CD4-positive, alpha-beta T cell (primary cell): ENCODE data around the gene RAB8A. TPM values are rescaled to one million over a fixed set of nuclear protein-coding genes. Genes with fewer than 3 reads are reported as not detected.
A peak's percentile ranks its signal among the peaks of the same experiment; 100 is the strongest.

Experiments
- ATAC-seq: fragments of 200-7000 bp; cut with Tn5 transposase; one replicate; pipeline ENCODE4 v1.10.0; 2022; ENCODE audit warnings: mild to moderate bottlenecking; ENCODE audit not compliant: poor library complexity
- CTCF ChIA-PET: fragments of 350-600 bp; sonication (Branson Sonifier 250); formaldehyde crosslinking; loops from one replicate; lab custom pipeline; 2021; ENCODE audit warnings: antibody characterized with exemption, inconsistent platforms; lab: Charles Lee
- POLR2A ChIA-PET: fragments of 350-600 bp; sonication (Branson Sonifier 250); formaldehyde crosslinking; loops from one replicate; lab custom pipeline; 2021; ENCODE audit warnings: antibody characterized with exemption, inconsistent platforms; lab: Charles Lee
- DNase-seq, 14 experiments: peaks; one replicate each; pipeline ENCODE4 v3.0.0-alpha.2; 2013 to 2020; ENCODE audit warnings: mixed read lengths in 2 of 14
- H3K27ac ChIP-seq, 2 donors: one replicate each; pipeline versions ENCODE4 v1.5.1 to v1.7.0; 2013; ENCODE audit warnings: low read length in 2 of 2, low read depth in 1 of 2, mild to moderate bottlenecking in 1 of 2
- H3K27me3 ChIP-seq, 2 experiments: 1 replicate in 1 of 2; 2 replicates in 1 of 2; pipeline versions ENCODE4 v1.6.1 to v1.7.0; 2013; ENCODE audit warnings: low read length in 2 of 2, control low read depth in 1 of 2, mild to moderate bottlenecking in 1 of 2, moderate library complexity in 1 of 2; ENCODE audit not compliant: insufficient read depth in 2 of 2, control insufficient read depth in 1 of 2
- H3K36me3 ChIP-seq: one replicate; pipeline ENCODE4 v1.6.1; 2013; ENCODE audit warnings: low read length, control low read depth; ENCODE audit not compliant: insufficient read depth
- H3K4me1 ChIP-seq: one replicate; pipeline ENCODE4 v1.6.1; 2013; ENCODE audit warnings: low read length, control low read depth; ENCODE audit not compliant: insufficient read depth
- H3K4me3 ChIP-seq: one replicate; pipeline ENCODE4 v1.5.1; 2013; ENCODE audit warnings: mild to moderate bottlenecking, low read length, moderate library complexity
- H3K9me3 ChIP-seq, 2 experiments: 1 replicate in 1 of 2; 2 replicates in 1 of 2; pipeline versions ENCODE4 v1.6.1 to v1.7.0; 2013; ENCODE audit warnings: low read length in 2 of 2, mild to moderate bottlenecking in 2 of 2, control low read depth in 1 of 2, moderate library complexity in 1 of 2; ENCODE audit not compliant: control insufficient read depth in 1 of 2, insufficient read depth in 1 of 2
- H3K27ac Mint-ChIP-seq: one replicate; pipeline ENCODE4 v1.8.0; 2020; ENCODE audit warnings: mixed read lengths
- H3K27me3 Mint-ChIP-seq: one replicate; pipeline ENCODE4 v1.8.0; 2021; ENCODE audit warnings: mixed read lengths
- H3K36me3 Mint-ChIP-seq: one replicate; pipeline ENCODE4 v1.8.0; 2021; ENCODE audit warnings: low read depth, mixed read lengths
- H3K4me1 Mint-ChIP-seq: one replicate; pipeline ENCODE4 v1.8.0; 2021; ENCODE audit warnings: low read depth, mixed read lengths
- H3K4me3 Mint-ChIP-seq: one replicate; pipeline ENCODE4 v1.8.0; 2020; ENCODE audit warnings: mild to moderate bottlenecking, mixed read lengths
- H3K9me3 Mint-ChIP-seq: one replicate; pipeline ENCODE4 v1.8.0; 2020; ENCODE audit warnings: mixed read lengths
- CTCF ChIP-seq: fragments of 200-600 bp; IDR thresholded peaks from one replicate; pipeline ENCODE4 v1.8.0; 2022; ENCODE audit warnings: antibody characterized with exemption, mild to moderate bottlenecking
- intact Hi-C, 2 experiments: fragments of 100-400 bp; cut with DNase I in 1 of 2; cut with micrococcal nuclease in 1 of 2; formaldehyde crosslinking; loops; one replicate each; pipeline versions ENCODE4 v1.15.1 to v1.9.0; 2023 to 2025; cut with DNase I, micrococcal nuclease
- total RNA-seq, 174 experiments: library from RNA in 2 of 174; stranded (reverse) in 2 of 174; gene quantifications; one replicate each; pipeline ENCODE4 v1.2.3 and lab custom pipeline; 2021 to 2026

RAB8A gene
- total RNA-seq, 2 experiments from 2014 or later = 74.9 to 79.0 TPM

DNA sequence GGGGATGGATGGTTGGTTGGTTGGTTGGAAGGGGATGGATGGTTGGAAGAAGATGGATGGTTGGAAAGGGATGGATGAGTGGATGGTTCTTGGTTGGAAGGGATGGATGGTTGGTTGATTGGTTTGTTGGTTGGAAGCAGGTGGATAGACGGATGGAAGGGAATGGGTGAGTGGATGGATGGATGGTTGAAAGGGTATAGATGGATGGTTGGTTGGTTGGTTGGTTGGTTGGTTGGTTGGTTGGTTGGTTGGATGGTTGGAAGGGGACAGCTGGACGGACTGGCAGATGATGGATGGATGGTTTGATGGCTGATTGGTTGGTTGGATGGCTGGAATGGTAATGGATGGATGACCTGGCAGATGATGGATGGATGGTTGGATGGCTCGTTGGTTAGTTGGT is 20.0 kb downstream of the RAB8A start:
- H3K27me3 ChIP-seq = no peaks in the 10 kb centered on the region
- H3K9me3 ChIP-seq = no peaks in the 10 kb centered on the region
- H3K27ac ChIP-seq = no peak overlapping the region
- H3K36me3 ChIP-seq = peaks cover 71% of the 10 kb centered on the region
- no peaks in the 10 kb centered on the region for H3K4me1 ChIP-seq
- CTCF ChIA-PET = no interaction called here
- POLR2A ChIA-PET = no interaction called here
- H3K27me3 Mint-ChIP-seq = no peaks in the 10 kb centered on the region
- DNase-seq (no peak), ATAC-seq (no peak)
- intact Hi-C loops = no loop called here
- no peak overlapping the region for H3K4me3 ChIP-seq
- no peak for TF ChIP-seq CTCF
- H3K4me1 Mint-ChIP-seq = no peaks in the 10 kb centered on the region
- no peaks in the 10 kb centered on the region for H3K9me3 Mint-ChIP-seq
- peaks cover 85% of the 10 kb centered on the region for H3K36me3 Mint-ChIP-seq
- H3K27ac Mint-ChIP-seq = no peak overlapping the region
- H3K4me3 Mint-ChIP-seq = no peak overlapping the region

- Mint-ChIP-seq H3K27ac (peak overlapping the region; percentile 62), H3K27me3 (no peaks in the 10 kb centered on the region), H3K36me3 (peaks cover 64% of the 10 kb centered on the region), H3K4me3 (no peak overlapping the region), H3K4me1 (no peaks in the 10 kb centered on the region), H3K9me3 (no peaks in the 10 kb centered on the region)
- H3K9me3 ChIP-seq = no peaks in the 10 kb centered on the region
- H3K36me3 ChIP-seq = peaks cover 51% of the 10 kb centered on the region
- DNase-seq (no peak), ATAC-seq (no peak)
- intact Hi-C loops = no loop called here
- ChIA-PET CTCF (interaction anchor here (1.0 kb wide), 1 partner anchor 71 kb away, joined by 3 read pairs; no protein-coding TSS in a partner anchor), POLR2A (interaction anchor here (1.0 to 1.4 kb wide), 3 partner anchors 10 to 69 kb away, joined by 3 to 4 read pairs (median 3); partner anchors contain the start of gene HSH2D)
- H3K4me1 ChIP-seq = no peaks in the 10 kb centered on the region
- no peak for TF ChIP-seq CTCF
- H3K27ac ChIP-seq = no peak overlapping the region
- H3K4me3 ChIP-seq = no peak overlapping the region
- H3K27me3 ChIP-seq = no peaks in the 10 kb centered on the region
Measured at GRCh38 chr19:16133818-16134217, 22.1 kb downstream of the RAB8A start.

- Mint-ChIP-seq H3K4me3 (no peak overlapping the region), H3K36me3 (peaks cover 57% of the 10 kb centered on the region), H3K4me1 (no peaks in the 10 kb centered on the region), H3K27ac (peak overlapping the region; percentile 62), H3K27me3 (no peaks in the 10 kb centered on the region), H3K9me3 (no peaks in the 10 kb centered on the region)
- peaks cover 1% of the 10 kb centered on the region for H3K4me1 ChIP-seq
- no peaks in the 10 kb centered on the region for H3K9me3 ChIP-seq
- no peaks in the 10 kb centered on the region for H3K27me3 ChIP-seq
- H3K4me3 ChIP-seq = no peak overlapping the region
- H3K36me3 ChIP-seq = peaks cover 44% of the 10 kb centered on the region
- TF ChIP-seq CTCF = no peak
- no peak overlapping the region for H3K27ac ChIP-seq
- intact Hi-C loops = no loop called here
- POLR2A ChIA-PET = interaction anchor here (0.7 to 1.4 kb wide), 2 partner anchors 9 to 1011 kb away, joined by 3 to 4 read pairs; partner anchors contain the start of gene HSH2D
- ATAC-seq = no peak
- no peak for DNase-seq
- CTCF ChIA-PET = interaction anchor here (0.7 kb wide), 1 partner anchor 450 kb away, joined by 3 read pairs; no protein-coding TSS in a partner anchor
Measured at GRCh38 chr19:16134510-16134909, 22.8 kb downstream of the RAB8A start.
